ENCODE results near the gene FNBP1L. TPM values are rescaled to one million over a fixed set of nuclear protein-coding genes. Genes with fewer than 3 reads are reported as not detected.

Gene FNBP1L
- total and polyA plus RNA-seq, 9 of the 15 experiments (the other 6 are each of a cell fraction or from before 2014, with no cell fraction given), result 1.4 to 6.9 (median 5.9) TPM

DNA sequence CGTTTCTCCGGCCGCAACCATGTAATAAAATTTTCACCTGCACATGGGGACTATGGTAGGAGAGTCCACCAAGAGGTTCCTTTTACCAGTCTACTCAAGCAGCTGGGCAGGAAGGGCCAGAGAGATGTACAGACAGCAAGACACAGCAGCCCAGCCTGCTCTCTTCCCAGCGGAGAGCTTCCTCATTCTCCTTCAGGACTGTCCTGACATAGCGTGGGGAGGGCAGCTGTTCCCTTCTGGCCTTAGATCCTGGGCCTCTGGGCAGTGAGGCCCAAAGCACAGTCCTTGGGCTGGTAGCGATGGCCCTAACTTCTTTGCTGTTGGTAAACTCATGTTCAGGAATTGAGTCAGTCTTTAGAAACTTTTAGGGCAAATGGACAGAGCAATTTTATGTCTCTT, 144.6 kb downstream of the FNBP1L start:
- Histone ChIP-seq H3K27ac (ENCODE audit: extremely low read depth, low read depth, low read length) (no peak overlapping the region), H3K4me3 (no peak overlapping the region), H4K20me1 (replicated peaks; ENCODE audit: control insufficient read depth, insufficient read depth, low read length) (no peaks in the 10 kb centered on the region), H3K9ac (ENCODE audit: insufficient read depth in 1 of 2, low read depth in 2 of 2, low read length in 2 of 2) (peak overlapping the region in 1 of 2 experiments; percentile 32; a peak in 1 of 4 replicates), H2AFZ (ENCODE audit: low read depth, low read length) (peak overlapping the region; percentile 70; the same call in 1 of the 2 replicates), H3K9me3 (replicated peaks; ENCODE audit: control insufficient read depth, insufficient read depth, low read depth, low read length) (no peaks in the 10 kb centered on the region), H3K27me3 (ENCODE audit: control insufficient read depth in 2 of 2, insufficient read depth in 2 of 2, low read length in 2 of 2) (peaks cover 13 to 14% of the 10 kb centered on the region in 2 experiments; a peak in 3 of 5 replicates), H3K79me2 (ENCODE audit: control insufficient read depth, insufficient read depth, low read length) (no peaks in the 10 kb centered on the region), H3K4me1 (replicated peaks in 1 of 2; ENCODE audit: control insufficient read depth in 2 of 2, insufficient read depth in 2 of 2, low read length in 2 of 2) (peaks cover 0 to 8% of the 10 kb centered on the region in 2 experiments), H3K4me2 (ENCODE audit: insufficient read depth, low read length) (no peak overlapping the region), H3K9me1 (ENCODE audit: control insufficient read depth, insufficient read depth, low read length) (no peaks in the 10 kb centered on the region), H3K36me3 (ENCODE audit: control insufficient read depth, insufficient read depth, low read length) (no peaks in the 10 kb centered on the region)
- no TSS peak for BruUV-seq (replicated peaks)
- WGBS (ENCODE audit: insufficient coverage, low coverage, missing lambda C conversion rate), result 75% methylated on average over 6 of the region's 6 CpGs
- DNase-seq (ENCODE audit: extremely low read depth in 1 of 4, low spot score in 3 of 4), result no peak
- ATAC-seq, result peak; percentile 28; the same call in 1 of the 3 replicates
- CTCF ChIA-PET (ENCODE audit: low intra/inter-chr PET ratio), result no interaction called here
- POLR2A ChIA-PET, result interaction anchor here (0.6 to 1.1 kb wide), 3 partner anchors 22 to 394 kb away, joined by 3 read pairs; no protein-coding TSS in a partner anchor
- in situ Hi-C loops (cut with MboI) (no loop called here), intact Hi-C loops (cut with micrococcal nuclease) (no loop called here)
- FAIRE-seq, result no peak
- TF ChIP-seq CTCFL (IDR thresholded peaks at IDR 0.05; ENCODE audit: borderline replicate concordance, insufficient read depth, low read depth, low read length, poor library complexity, severe bottlenecking) (no peak), KAT2B (IDR thresholded peaks at IDR 0.05; ENCODE audit: low read depth, low read length) (no peak), NR2C1 (IDR thresholded peaks at IDR 0.05) (no peak), NR2C1 (tag; IDR thresholded peaks at IDR 0.05) (no peak), FOXO4 (CRISPR knock-in tag; IDR thresholded peaks at IDR 0.05) (no peak), ELF2 (CRISPR knock-in tag; IDR thresholded peaks at IDR 0.05) (no peak), ZNF655 (CRISPR knock-in tag; IDR thresholded peaks at IDR 0.05) (no peak), BACH1 (tag; IDR thresholded peaks at IDR 0.05) (no peak), ZNF507 (tag; conservative IDR thresholded peaks at IDR 0.05) (no peak), ZNF75A (CRISPR knock-in tag; IDR thresholded peaks at IDR 0.05) (no peak), RBBP5 (IDR thresholded peaks at IDR 0.05; ENCODE audit: borderline replicate concordance, insufficient read depth, low read length, poor library complexity, severe bottlenecking) (no peak), ZBED1 (IDR thresholded peaks at IDR 0.05) (no peak), ZNF586 (CRISPR knock-in tag; conservative IDR thresholded peaks at IDR 0.05) (no peak)
- TF ChIP-seq, protein P1, sequence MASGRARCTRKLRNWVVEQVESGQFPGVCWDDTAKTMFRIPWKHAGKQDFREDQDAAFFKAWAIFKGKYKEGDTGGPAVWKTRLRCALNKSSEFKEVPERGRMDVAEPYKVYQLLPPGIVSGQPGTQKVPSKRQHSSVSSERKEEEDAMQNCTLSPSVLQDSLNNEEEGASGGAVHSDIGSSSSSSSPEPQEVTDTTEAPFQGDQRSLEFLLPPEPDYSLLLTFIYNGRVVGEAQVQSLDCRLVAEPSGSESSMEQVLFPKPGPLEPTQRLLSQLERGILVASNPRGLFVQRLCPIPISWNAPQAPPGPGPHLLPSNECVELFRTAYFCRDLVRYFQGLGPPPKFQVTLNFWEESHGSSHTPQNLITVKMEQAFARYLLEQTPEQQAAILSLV (tag; IDR thresholded peaks at IDR 0.05), result no peak
- TF ChIP-seq, protein P2, sequence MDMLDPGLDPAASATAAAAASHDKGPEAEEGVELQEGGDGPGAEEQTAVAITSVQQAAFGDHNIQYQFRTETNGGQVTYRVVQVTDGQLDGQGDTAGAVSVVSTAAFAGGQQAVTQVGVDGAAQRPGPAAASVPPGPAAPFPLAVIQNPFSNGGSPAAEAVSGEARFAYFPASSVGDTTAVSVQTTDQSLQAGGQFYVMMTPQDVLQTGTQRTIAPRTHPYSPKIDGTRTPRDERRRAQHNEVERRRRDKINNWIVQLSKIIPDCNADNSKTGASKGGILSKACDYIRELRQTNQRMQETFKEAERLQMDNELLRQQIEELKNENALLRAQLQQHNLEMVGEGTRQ (CRISPR knock-in tag; IDR thresholded peaks at IDR 0.05), result no peak
